Omental fat pad (tissue), 4 donors: ENCODE data around the gene TMED1. TPM values are rescaled to one million over a fixed set of nuclear protein-coding genes. Genes with fewer than 3 reads are reported as not detected.

ENCODE experiments used
- ATAC-seq: fragments of 150-250 bp; one replicate; pipeline ENCODE4 v1.9.1; 2016; ENCODE audit warnings: mild to moderate bottlenecking, moderate library complexity; ENCODE audit not compliant: low FRiP score
- DNase-seq: peaks from one replicate; pipeline ENCODE4 v3.0.0-alpha.2; 2019; ENCODE audit warnings: low spot score
- CTCF ChIP-seq, 3 donors: fragments of 450-650 bp; IDR thresholded peaks; one replicate each; pipeline ENCODE4 v1.5.1; 2016 to 2017; ENCODE audit warnings: antibody characterized with exemption in 3 of 3, mild to moderate bottlenecking in 3 of 3, moderate library complexity in 2 of 3
- total RNA-seq, 4 donors: library from RNA; depleted of rRNA; stranded (reverse); fragments of >200 nt; gene quantifications; one replicate each; pipeline ENCODE4 v1.1.0, GENCODE V29; 2016

TMED1 gene
- total RNA-seq, 4 donors from 2014 or later: 30.1 to 35.7 (median 32.4) TPM

- ATAC-seq: peak; percentile 42
- peak; percentile 46 for DNase-seq
- TF ChIP-seq CTCF (IDR thresholded peaks at IDR 0.05): no peak
Observed at GRCh38 chr19:10836479-10837330, 693 bp upstream of the TMED1 start.

- no peak for DNase-seq
- TF ChIP-seq CTCF (IDR thresholded peaks at IDR 0.05): no peak
Observed at GRCh38 chr19:10835089-10835753, 791 bp downstream of the TMED1 start.

GRCh38 chr19:10832939-10833296 lies 3.1 kb downstream of the TMED1 start:
- TF ChIP-seq CTCF (IDR thresholded peaks at IDR 0.05): no peak
- DNase-seq: no peak
- no peak for ATAC-seq

More at GRCh38 chr19:10835089-10835753, 791 bp downstream of the TMED1 start:
- ATAC-seq: no peak

- ATAC-seq: no peak
Observed at GRCh38 chr19:10831987-10832938, 3.7 kb downstream of the TMED1 start.

GRCh38 chr19:10830931-10831779 lies 4.9 kb downstream of the TMED1 start:
- no peak for TF ChIP-seq CTCF (IDR thresholded peaks at IDR 0.05)
- no peak for ATAC-seq
- no peak for DNase-seq

More at GRCh38 chr19:10831987-10832938, 3.7 kb downstream of the TMED1 start:
- no peak for DNase-seq
- TF ChIP-seq CTCF (IDR thresholded peaks at IDR 0.05): no peak

GRCh38 chr19:10830370-10830769 lies 5.6 kb downstream of the TMED1 start:
- ATAC-seq (no peak), DNase-seq (no peak)
- TF ChIP-seq CTCF (IDR thresholded peaks at IDR 0.05): no peak
